ENCODE results near the gene CFC1B. TPM values are rescaled to one million over a fixed set of nuclear protein-coding genes. Genes with fewer than 3 reads are reported as not detected.
"Not testable (repeated sequence)": the region's sequence is repeated elsewhere in the genome, so short reads cannot be mapped to it uniquely, and the experiment has no call there.

Gene CFC1B
- total and polyA plus RNA-seq, 4 donors = not detected

GRCh38 chr2:130548418-130548817, 27.4 kb downstream of the CFC1B start:
- not testable (repeated sequence) for H3K27ac ChIP-seq (ENCODE audit: low read depth in 1 of 2, low read length in 2 of 2); H3K4me1 ChIP-seq (ENCODE audit: control insufficient read depth in 4 of 4, insufficient read depth in 4 of 4, low read length in 3 of 4); H3K36me3 ChIP-seq (ENCODE audit: control insufficient read depth in 4 of 4, insufficient read depth in 3 of 4, low read depth in 1 of 4, low read length in 3 of 4); H3K27me3 ChIP-seq (ENCODE audit: control insufficient read depth in 4 of 4, insufficient read depth in 4 of 4, low read length in 3 of 4); H3K4me3 ChIP-seq (ENCODE audit: low read depth in 1 of 3, low read length in 3 of 3); H3K9ac ChIP-seq (ENCODE audit: low read depth in 1 of 2, low read length in 2 of 2); DNase-seq (ENCODE audit: low spot score); H3K9me3 ChIP-seq (ENCODE audit: control insufficient read depth in 4 of 4, low read length in 3 of 4)
- WGBS = no CpG with 5 or more reads among the region's 3 CpGs

DNA sequence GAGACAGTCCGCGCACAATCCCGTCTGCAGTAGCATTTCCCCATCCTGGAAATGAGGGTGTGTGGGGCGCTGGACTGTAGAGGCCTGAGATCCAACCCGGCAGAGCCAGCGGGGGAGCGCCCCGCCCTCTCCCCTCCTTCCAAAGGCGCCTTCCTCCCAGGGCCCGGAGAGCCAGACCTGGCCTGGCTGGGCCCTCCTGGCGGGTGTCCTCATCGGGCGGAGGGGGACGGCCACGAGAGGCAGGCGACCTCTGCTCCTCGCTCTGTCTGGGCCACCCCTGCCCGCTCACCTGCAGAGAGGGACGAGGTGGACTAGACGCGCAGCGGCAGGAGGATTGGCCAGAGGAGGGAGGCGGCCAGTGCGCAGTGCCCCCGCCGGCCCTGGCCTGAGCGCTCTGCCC, 28.5 kb downstream of the CFC1B start:
- H3K36me3 ChIP-seq (ENCODE audit: control insufficient read depth in 4 of 4, insufficient read depth in 3 of 4, low read depth in 1 of 4, low read length in 3 of 4); H3K27me3 ChIP-seq (ENCODE audit: control insufficient read depth in 4 of 4, insufficient read depth in 4 of 4, low read length in 3 of 4); H3K9me3 ChIP-seq (ENCODE audit: control insufficient read depth in 4 of 4, low read length in 3 of 4); H3K27ac ChIP-seq (ENCODE audit: low read depth in 1 of 2, low read length in 2 of 2); H3K4me3 ChIP-seq (ENCODE audit: low read depth in 1 of 3, low read length in 3 of 3); H3K9ac ChIP-seq (ENCODE audit: low read depth in 1 of 2, low read length in 2 of 2); H3K4me1 ChIP-seq (ENCODE audit: control insufficient read depth in 4 of 4, insufficient read depth in 4 of 4, low read length in 3 of 4); DNase-seq (ENCODE audit: low spot score): not testable (repeated sequence)
- WGBS = no CpG with 5 or more reads among the region's 27 CpGs

DNA sequence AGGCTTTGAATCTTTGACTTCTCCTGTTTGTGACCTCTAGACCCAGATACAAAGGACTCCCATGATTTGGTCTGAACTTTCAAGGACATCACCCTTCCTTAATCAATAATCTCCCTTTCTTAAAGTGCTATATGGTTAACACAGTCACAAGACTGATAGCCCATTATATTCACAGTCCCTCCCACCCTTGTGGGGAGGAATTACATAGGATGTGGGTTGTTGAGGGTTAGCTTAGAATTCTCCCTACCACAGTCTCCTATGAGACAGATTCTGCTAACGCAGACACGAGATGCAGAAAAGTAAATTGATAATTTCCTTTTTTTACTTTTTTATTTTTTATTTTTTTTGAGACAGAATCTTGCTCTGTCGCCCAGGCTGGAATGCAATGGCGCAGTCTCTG, 33.2 kb downstream of the CFC1B start:
- H3K27me3 ChIP-seq (ENCODE audit: control insufficient read depth in 4 of 4, insufficient read depth in 4 of 4, low read length in 3 of 4); H3K27ac ChIP-seq (ENCODE audit: low read depth in 1 of 2, low read length in 2 of 2); H3K4me3 ChIP-seq (ENCODE audit: low read depth in 1 of 3, low read length in 3 of 3); H3K4me1 ChIP-seq (ENCODE audit: control insufficient read depth in 4 of 4, insufficient read depth in 4 of 4, low read length in 3 of 4); H3K9me3 ChIP-seq (ENCODE audit: control insufficient read depth in 4 of 4, low read length in 3 of 4); H3K36me3 ChIP-seq (ENCODE audit: control insufficient read depth in 4 of 4, insufficient read depth in 3 of 4, low read depth in 1 of 4, low read length in 3 of 4); H3K9ac ChIP-seq (ENCODE audit: low read depth in 1 of 2, low read length in 2 of 2); DNase-seq (ENCODE audit: low spot score): not testable (repeated sequence)
- no CpG with 5 or more reads among the region's 4 CpGs for WGBS

DNA sequence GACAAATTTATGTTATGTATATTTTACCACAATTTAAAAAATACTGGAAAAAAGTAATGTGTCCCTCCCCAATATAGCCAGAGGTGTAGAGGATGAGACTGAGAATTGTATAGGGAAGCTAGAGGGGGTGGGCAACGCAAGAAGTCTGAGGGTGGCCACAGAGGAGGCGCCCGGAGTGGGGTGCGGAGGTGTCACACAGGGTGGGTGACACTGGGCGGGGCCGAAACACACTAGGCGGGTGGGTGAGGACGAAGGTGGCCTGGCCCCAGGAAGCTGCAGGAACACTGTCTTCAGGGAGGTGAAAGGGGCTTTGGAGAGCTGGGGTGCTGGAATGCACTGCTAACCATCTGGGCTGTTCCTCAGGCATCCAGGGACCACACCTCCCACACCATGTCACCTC, 35.4 kb downstream of the CFC1B start:
- H3K9me3 ChIP-seq (ENCODE audit: control insufficient read depth in 4 of 4, low read length in 3 of 4); H3K4me3 ChIP-seq (ENCODE audit: low read depth in 1 of 3, low read length in 3 of 3); DNase-seq (ENCODE audit: low spot score); H3K36me3 ChIP-seq (ENCODE audit: control insufficient read depth in 4 of 4, insufficient read depth in 3 of 4, low read depth in 1 of 4, low read length in 3 of 4); H3K4me1 ChIP-seq (ENCODE audit: control insufficient read depth in 4 of 4, insufficient read depth in 4 of 4, low read length in 3 of 4); H3K27ac ChIP-seq (ENCODE audit: low read depth in 1 of 2, low read length in 2 of 2); H3K27me3 ChIP-seq (ENCODE audit: control insufficient read depth in 4 of 4, insufficient read depth in 4 of 4, low read length in 3 of 4); H3K9ac ChIP-seq (ENCODE audit: low read depth in 1 of 2, low read length in 2 of 2): not testable (repeated sequence)
- no CpG with 5 or more reads among the region's 8 CpGs for WGBS

GRCh38 chr2:130566165-130566564, 45.1 kb downstream of the CFC1B start:
- not testable (repeated sequence) for H3K36me3 ChIP-seq (ENCODE audit: control insufficient read depth in 4 of 4, insufficient read depth in 3 of 4, low read depth in 1 of 4, low read length in 3 of 4); H3K4me1 ChIP-seq (ENCODE audit: control insufficient read depth in 4 of 4, insufficient read depth in 4 of 4, low read length in 3 of 4); H3K27me3 ChIP-seq (ENCODE audit: control insufficient read depth in 4 of 4, insufficient read depth in 4 of 4, low read length in 3 of 4); H3K9ac ChIP-seq (ENCODE audit: low read depth in 1 of 2, low read length in 2 of 2); H3K27ac ChIP-seq (ENCODE audit: low read depth in 1 of 2, low read length in 2 of 2); H3K4me3 ChIP-seq (ENCODE audit: low read depth in 1 of 3, low read length in 3 of 3); H3K9me3 ChIP-seq (ENCODE audit: control insufficient read depth in 4 of 4, low read length in 3 of 4); DNase-seq (ENCODE audit: low spot score)
- WGBS = no CpG with 5 or more reads among the region's 4 CpGs

DNA sequence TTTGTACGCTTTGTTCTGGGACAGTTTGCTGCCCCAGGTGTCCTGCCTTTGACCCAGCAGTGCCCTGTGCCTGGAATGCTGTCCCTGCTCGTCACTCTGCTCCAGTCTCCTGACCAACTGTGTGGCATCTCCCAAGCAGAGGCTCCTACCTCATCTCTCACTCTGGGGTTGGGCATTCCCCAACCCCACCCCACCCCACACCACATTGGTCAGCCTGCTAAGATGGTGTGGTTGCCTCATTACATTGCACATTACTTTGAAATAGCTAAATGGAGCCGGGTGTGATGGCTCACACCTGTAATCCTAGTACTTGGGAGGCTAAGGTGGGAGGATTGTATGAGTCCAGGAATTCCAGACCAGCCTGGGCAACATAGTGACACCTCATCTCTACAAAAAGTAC, 50.9 kb downstream of the CFC1B start:
- DNase-seq (ENCODE audit: low spot score); H3K36me3 ChIP-seq (ENCODE audit: control insufficient read depth in 4 of 4, insufficient read depth in 3 of 4, low read depth in 1 of 4, low read length in 3 of 4); H3K27me3 ChIP-seq (ENCODE audit: control insufficient read depth in 4 of 4, insufficient read depth in 4 of 4, low read length in 3 of 4); H3K9me3 ChIP-seq (ENCODE audit: control insufficient read depth in 4 of 4, low read length in 3 of 4); H3K27ac ChIP-seq (ENCODE audit: low read depth in 1 of 2, low read length in 2 of 2); H3K4me1 ChIP-seq (ENCODE audit: control insufficient read depth in 4 of 4, insufficient read depth in 4 of 4, low read length in 3 of 4); H3K9ac ChIP-seq (ENCODE audit: low read depth in 1 of 2, low read length in 2 of 2); H3K4me3 ChIP-seq (ENCODE audit: low read depth in 1 of 3, low read length in 3 of 3): not testable (repeated sequence)
- no CpG with 5 or more reads among the region's 3 CpGs for WGBS

GRCh38 chr2:130574230-130574629, 53.2 kb downstream of the CFC1B start:
- not testable (repeated sequence) for H3K36me3 ChIP-seq (ENCODE audit: control insufficient read depth in 4 of 4, insufficient read depth in 3 of 4, low read depth in 1 of 4, low read length in 3 of 4); H3K4me3 ChIP-seq (ENCODE audit: low read depth in 1 of 3, low read length in 3 of 3); H3K9ac ChIP-seq (ENCODE audit: low read depth in 1 of 2, low read length in 2 of 2); H3K4me1 ChIP-seq (ENCODE audit: control insufficient read depth in 4 of 4, insufficient read depth in 4 of 4, low read length in 3 of 4); H3K9me3 ChIP-seq (ENCODE audit: control insufficient read depth in 4 of 4, low read length in 3 of 4); H3K27me3 ChIP-seq (ENCODE audit: control insufficient read depth in 4 of 4, insufficient read depth in 4 of 4, low read length in 3 of 4); H3K27ac ChIP-seq (ENCODE audit: low read depth in 1 of 2, low read length in 2 of 2); DNase-seq (ENCODE audit: low spot score)
- WGBS = 91% methylated on average over 7 of the region's 13 CpGs

- H3K9ac ChIP-seq (ENCODE audit: low read depth in 1 of 2, low read length in 2 of 2); H3K27me3 ChIP-seq (ENCODE audit: control insufficient read depth in 4 of 4, insufficient read depth in 4 of 4, low read length in 3 of 4); H3K27ac ChIP-seq (ENCODE audit: low read depth in 1 of 2, low read length in 2 of 2); DNase-seq (ENCODE audit: low spot score); H3K4me3 ChIP-seq (ENCODE audit: low read depth in 1 of 3, low read length in 3 of 3); H3K36me3 ChIP-seq (ENCODE audit: control insufficient read depth in 4 of 4, insufficient read depth in 3 of 4, low read depth in 1 of 4, low read length in 3 of 4); H3K9me3 ChIP-seq (ENCODE audit: control insufficient read depth in 4 of 4, low read length in 3 of 4); H3K4me1 ChIP-seq (ENCODE audit: control insufficient read depth in 4 of 4, insufficient read depth in 4 of 4, low read length in 3 of 4): not testable (repeated sequence)
- WGBS = no CpG with 5 or more reads among the region's 8 CpGs
Measured at GRCh38 chr2:130576209-130576784, 55.3 kb downstream of the CFC1B start.

DNA sequence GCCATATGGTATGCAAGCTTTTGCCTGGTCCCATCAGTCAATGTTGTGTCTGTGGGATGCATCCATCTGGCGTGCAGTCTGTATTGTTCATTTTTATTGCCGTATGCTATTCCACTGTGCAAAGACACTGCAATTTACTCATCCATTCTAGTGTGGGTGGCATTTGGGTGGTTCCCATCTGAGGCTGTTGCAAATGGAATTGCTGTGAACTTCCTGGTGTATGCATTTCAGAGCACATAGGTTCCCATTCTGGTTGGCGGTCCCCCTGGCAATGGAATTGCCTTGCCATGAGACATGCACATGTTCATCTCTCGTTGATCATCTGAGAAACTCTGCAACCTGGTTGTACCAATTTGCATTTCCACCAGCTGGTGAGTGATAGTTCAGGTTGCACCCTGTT, 56.5 kb downstream of the CFC1B start:
- H3K9ac ChIP-seq (ENCODE audit: low read depth in 1 of 2, low read length in 2 of 2); H3K4me3 ChIP-seq (ENCODE audit: low read depth in 1 of 3, low read length in 3 of 3); H3K27me3 ChIP-seq (ENCODE audit: control insufficient read depth in 4 of 4, insufficient read depth in 4 of 4, low read length in 3 of 4); H3K4me1 ChIP-seq (ENCODE audit: control insufficient read depth in 4 of 4, insufficient read depth in 4 of 4, low read length in 3 of 4); DNase-seq (ENCODE audit: low spot score); H3K36me3 ChIP-seq (ENCODE audit: control insufficient read depth in 4 of 4, insufficient read depth in 3 of 4, low read depth in 1 of 4, low read length in 3 of 4); H3K27ac ChIP-seq (ENCODE audit: low read depth in 1 of 2, low read length in 2 of 2); H3K9me3 ChIP-seq (ENCODE audit: control insufficient read depth in 4 of 4, low read length in 3 of 4): not testable (repeated sequence)
- no CpG with 5 or more reads among the region's 4 CpGs for WGBS
